SK-N-SH (cell line): ENCODE results near the gene TSACC. TPM values are rescaled to one million over a fixed set of nuclear protein-coding genes. Genes with fewer than 3 reads are reported as not detected.
"Not testable (repeated sequence)": the region's sequence is repeated elsewhere in the genome, so short reads cannot be mapped to it uniquely, and the experiment has no call there.

ENCODE experiments used
- CTCF ChIA-PET: fragments of 300-600, 350-600 bp; formaldehyde crosslinking; extraction: SDS; loops from one replicate; lab custom pipeline; 2021; lab: Yijun Ruan, JAX
- POLR2A ChIA-PET: fragments of 350-600 bp; sonication (Branson Sonifier 250); formaldehyde crosslinking; extraction: SDS; loops from one replicate; lab custom pipeline; 2020; ENCODE audit warnings: antibody characterized with exemption, inconsistent platforms; lab: Yijun Ruan, JAX
- DNase-seq: peaks from one replicate; pipeline ENCODE4 v3.0.0; 2012
- H2AFZ ChIP-seq: fragments of 200-600 bp; sonication (generic); 2 replicates; pipeline ENCODE4 v1.8.1; 2016; ENCODE audit warnings: antibody characterized with exemption, mild to moderate bottlenecking, low read depth
- H3F3A ChIP-seq: fragments of 200-600 bp; sonication (generic); replicated peaks from 2 replicates; pipeline ENCODE3; 2016; ENCODE audit warnings: antibody characterized with exemption, mild to moderate bottlenecking; ENCODE audit not compliant: insufficient read depth
- H3K27ac ChIP-seq, 2 experiments: fragments of 200-500 bp in 1 of 2; fragments of 200-600 bp in 1 of 2; sonication (Bioruptor generic) in 1 of 2; sonication (generic), shearing (Covaris generic) in 1 of 2; 2 replicates each; pipeline versions ENCODE4 v1.5.1 to v1.6.1; 2014 to 2016; ENCODE audit warnings: low read depth in 2 of 2, inconsistent platforms in 1 of 2, low read length in 1 of 2, mild to moderate bottlenecking in 1 of 2, mixed read lengths in 1 of 2
- H3K27me3 ChIP-seq: fragments of 200-600 bp; sonication (generic), shearing (Covaris generic); 2 replicates; pipeline ENCODE4 v1.6.1; 2016; ENCODE audit warnings: mixed run types; ENCODE audit not compliant: insufficient read depth
- H3K36me3 ChIP-seq, 2 experiments: fragments of 200-500 bp in 1 of 2; fragments of 200-600 bp in 1 of 2; sonication (Bioruptor generic) in 1 of 2; sonication (generic) in 1 of 2; replicated peaks in 1 of 2; 2 replicates each; pipeline versions ENCODE3 to v1.5.1; 2014 to 2016; ENCODE audit warnings: low read length in 1 of 2, mild to moderate bottlenecking in 1 of 2; ENCODE audit not compliant: insufficient read depth in 2 of 2, control insufficient read depth in 1 of 2
- H3K4me1 ChIP-seq, 2 experiments: fragments of 200-500 bp in 1 of 2; fragments of 200-600 bp in 1 of 2; sonication (Bioruptor generic) in 1 of 2; sonication (generic), shearing (Covaris generic) in 1 of 2; 2 replicates each; pipeline versions ENCODE4 v1.5.1 to v1.6.1; 2014 to 2016; ENCODE audit warnings: low read depth in 1 of 2, low read length in 1 of 2, mixed run types in 1 of 2; ENCODE audit not compliant: insufficient read depth in 2 of 2, control insufficient read depth in 1 of 2
- H3K4me2 ChIP-seq: fragments of 200-600 bp; sonication (generic), shearing (Covaris generic); 2 replicates; pipeline ENCODE4 v1.6.1; 2017; ENCODE audit warnings: mixed run types
- H3K4me3 ChIP-seq, 2 experiments: fragments of 200-500 bp in 1 of 2; fragments of 200-600 bp in 1 of 2; sonication (Bioruptor generic) in 1 of 2; sonication (generic), shearing (Covaris generic) in 1 of 2; 2 replicates each; pipeline versions ENCODE4 v1.5.1 to v1.8.1; 2014 to 2016; ENCODE audit warnings: low read depth in 2 of 2, inconsistent platforms in 1 of 2, low read length in 1 of 2, mild to moderate bottlenecking in 1 of 2, mixed read lengths in 1 of 2, moderate library complexity in 1 of 2
- H3K79me2 ChIP-seq: fragments of 200-600 bp; sonication (generic); 2 replicates; pipeline ENCODE4 v1.8.1; 2017; ENCODE audit warnings: mild to moderate bottlenecking; ENCODE audit not compliant: insufficient read depth
- H3K9ac ChIP-seq: fragments of 200-600 bp; sonication (generic); 2 replicates; pipeline ENCODE4 v1.6.1; 2017; ENCODE audit warnings: mixed run types
- H3K9me2 ChIP-seq: fragments of 200-600 bp; sonication (generic); 2 replicates; pipeline ENCODE4 v1.6.1; 2017; ENCODE audit warnings: mixed run types
- H3K9me3 ChIP-seq: fragments of 200-600 bp; sonication (generic); 2 replicates; pipeline ENCODE4 v1.6.1; 2017; ENCODE audit warnings: mixed run types, mild to moderate bottlenecking, moderate library complexity
- H4K20me1 ChIP-seq: fragments of 200-600 bp; sonication (generic); 2 replicates; pipeline ENCODE4 v1.6.1; 2017; ENCODE audit warnings: mild to moderate bottlenecking, mixed run types; ENCODE audit not compliant: insufficient read depth
- CTCF ChIP-seq: fragments of 200-600 bp; sonication (generic); IDR thresholded peaks from 2 replicates; pipeline ENCODE4 v1.6.1; 2017; ENCODE audit warnings: antibody characterized with exemption, mild to moderate bottlenecking, moderate library complexity
- ELF1 ChIP-seq: IDR thresholded peaks from 2 replicates; pipeline ENCODE4 v1.4.0; 2012
- EP300 ChIP-seq, 2 experiments: IDR thresholded peaks; 2 replicates each; pipeline versions ENCODE4 v1.4.0 to v1.6.1; 2012; ENCODE audit warnings: borderline replicate concordance in 1 of 2, low read depth in 1 of 2, low read length in 1 of 2
- FOSL2 ChIP-seq: IDR thresholded peaks from 2 replicates; pipeline ENCODE4 v1.4.0; 2012; ENCODE audit warnings: low read depth, mild to moderate bottlenecking, moderate library complexity, borderline replicate concordance
- GATA2 ChIP-seq: sonication (generic); formaldehyde crosslinking; IDR thresholded peaks from 2 replicates; pipeline ENCODE4 v1.5.0; 2020; ENCODE audit warnings: mild to moderate bottlenecking, missing genetic modification reagents
- JUND ChIP-seq: IDR thresholded peaks from 2 replicates; pipeline ENCODE4 v1.4.0; 2012
- POLR2AphosphoS5 ChIP-seq: IDR thresholded peaks from 2 replicates; pipeline ENCODE4 v1.6.1; 2012; ENCODE audit warnings: low read depth, low read length
- REST ChIP-seq: IDR thresholded peaks from 2 replicates; pipeline ENCODE4 v1.6.1; 2012; ENCODE audit warnings: mild to moderate bottlenecking, low read depth, low read length, moderate library complexity
- TCF12 ChIP-seq: IDR thresholded peaks from 2 replicates; pipeline ENCODE4 v1.4.0; 2012
- YY1 ChIP-seq: IDR thresholded peaks from 2 replicates; pipeline ENCODE4 v1.4.0; 2012; ENCODE audit warnings: low read depth, mild to moderate bottlenecking
- WGBS: methylation state at CpG from one replicate; pipeline ENCODE4 v1.1.6; 2017; ENCODE audit warnings: low lambda C conversion rate; 5-methylcytosine and 5-hydroxymethylcytosine counted together
- polyA plus RNA-seq, 3 experiments: library from polyadenylated mRNA; depleted of rRNA; stranded (reverse); fragments of >200 nt; gene quantifications; 2 replicates each; pipeline ENCODE4 v1.2.3, GENCODE V29; 2012

The TSACC gene
- polyA plus RNA-seq, 1 of the 3 experiments (the other 2 are of a cell fraction): 1.5 TPM

GRCh38 chr1:156368157-156368658 is 29.9 kb downstream of the TSACC start:
- Histone ChIP-seq H3K36me3 (no peaks in the 10 kb centered on the region), H3K79me2 (no peaks in the 10 kb centered on the region), H3K4me2 (peak overlapping the region; percentile 21; the same call in 1 of the 2 replicates), H3K4me3 (no peak overlapping the region), H3F3A (no peaks in the 10 kb centered on the region), H3K27me3 (no peaks in the 10 kb centered on the region; the same call in 1 of the 2 replicates), H3K4me1 (peaks cover 0 to 17% of the 10 kb centered on the region in 2 experiments; a peak in 1 of 4 replicates), H3K9me3 (no peaks in the 10 kb centered on the region), H3K9ac (no peak overlapping the region), H3K27ac (peak overlapping the region in 1 of 2 experiments; percentile 64; a peak in 2 of 4 replicates), H3K9me2 (no peaks in the 10 kb centered on the region), H2AFZ (no peak overlapping the region), H4K20me1 (no peaks in the 10 kb centered on the region)
- POLR2A ChIA-PET: no interaction called here
- peak; percentile 73 for DNase-seq
- TF ChIP-seq TCF12 (no peak), GATA2 (CRISPR knock-in tag) (0 out of 2 replicates have a peak, but pooled peaks have one; percentile 39), CTCF (no peak), REST (no peak), FOSL2 (no peak), POLR2AphosphoS5 (no peak), EP300 (IDR thresholded peaks at IDR 0.05; ENCODE audit: borderline replicate concordance in 1 of 2, low read depth in 1 of 2, low read length in 1 of 2) (0 out of 4 replicates have a peak, but pooled peaks of 1 of the 2 experiments have one; percentile 10), ELF1 (no peak), JUND (no peak)
- WGBS: 59% methylated on average over 7 of the region's 7 CpGs
- CTCF ChIA-PET: interaction anchor here (0.6 to 11.5 kb wide), 4 partner anchors 15 to 77 kb away, joined by 3 to 117 read pairs (median 16); no protein-coding TSS in a partner anchor

GRCh38 chr1:156368889-156369684 is 30.8 kb downstream of the TSACC start, which contains the start of gene RHBG:
Gene RHBG, plus strand, starts transcription at chr1:156369211. Its CDS starts 39 bp downstream, at chr1:156369250.
- Histone ChIP-seq H3K9me2 (no peaks in the 10 kb centered on the region), H3K4me1 (peaks cover 0 to 17% of the 10 kb centered on the region in 2 experiments; a peak in 1 of 4 replicates), H3K36me3 (no peaks in the 10 kb centered on the region), H3K9ac (no peak within 1 kb of the TSS), H3K4me3 (no peak within 1 kb of the TSS), H3K27ac (peak within 1 kb of the TSS in 1 of 2 experiments; percentile 64; a peak in 2 of 4 replicates), H3K27me3 (no peaks in the 10 kb centered on the region), H4K20me1 (no peaks in the 10 kb centered on the region), H3F3A (no peaks in the 10 kb centered on the region)
- CTCF ChIA-PET: interaction anchor here (1.0 to 11.5 kb wide), 3 partner anchors 14 to 76 kb away, joined by 3 to 117 read pairs (median 30); no protein-coding TSS in a partner anchor
- POLR2A ChIA-PET: no interaction called here
- TF ChIP-seq YY1: no peak
- no peak for TF ChIP-seq CTCF
- no peak for TF ChIP-seq TCF12
- no peak for TF ChIP-seq GATA2 (CRISPR knock-in tag)
- TF ChIP-seq JUND: no peak
- TF ChIP-seq, all 33 proteins: peak for 0
- WGBS: 92% methylated on average over 28 of the region's 48 CpGs
- peak within 1 kb of the TSS; percentile 21; the same call in 1 of the 2 replicates for H3K4me2 ChIP-seq
- H3K79me2 ChIP-seq: no peaks in the 10 kb centered on the region
- no peaks in the 10 kb centered on the region for H3K9me3 ChIP-seq
- no peak within 1 kb of the TSS for H2AFZ ChIP-seq
- DNase-seq: no peak

GRCh38 chr1:156369685-156370286 is 31.5 kb downstream of the TSACC start:
- CTCF ChIA-PET: interaction anchor here (0.6 to 11.5 kb wide), 4 partner anchors 14 to 239 kb away, joined by 3 to 117 read pairs (median 17); partner anchors contain the start of gene GPATCH4
- H3K4me2 ChIP-seq, H3K79me2 ChIP-seq, H3K36me3 ChIP-seq, POLR2A ChIA-PET, H3K9me3 ChIP-seq, DNase-seq, H3F3A ChIP-seq, H3K9me2 ChIP-seq, H3K4me3 ChIP-seq, H3K27ac ChIP-seq, H4K20me1 ChIP-seq, H3K27me3 ChIP-seq, H3K9ac ChIP-seq, H2AFZ ChIP-seq: not testable (repeated sequence)
- peaks cover 0 to 17% of the 10 kb centered on the region in 2 experiments; a peak in 1 of 4 replicates for H3K4me1 ChIP-seq
- WGBS: 86% methylated on average over 10 of the region's 10 CpGs
